Neural cell (in vitro differentiated cells): ENCODE data around the gene HECA. TPM values are rescaled to one million over a fixed set of nuclear protein-coding genes. Genes with fewer than 3 reads are reported as not detected.

Experiments used
- H2AFZ ChIP-seq: fragments of 200-600, 300-800 bp; sonication (generic), shearing (Covaris generic); 2 replicates; pipeline ENCODE4 v1.6.0; 2014; ENCODE audit warnings: low read depth, mild to moderate bottlenecking, antibody characterized with exemption, low read length, moderate library complexity
- H3F3A ChIP-seq: fragments of 200-600 bp; shearing (Covaris generic); 2 replicates; pipeline ENCODE4 v1.6.1; 2016; ENCODE audit warnings: mild to moderate bottlenecking, moderate library complexity, mixed read lengths, antibody characterized with exemption, low read length; ENCODE audit not compliant: insufficient read depth, poor library complexity, severe bottlenecking
- H3K27ac ChIP-seq: fragments of 200-600, 300-800 bp; sonication (generic), shearing (Covaris generic); 2 replicates; pipeline ENCODE4 v1.5.1; 2014; ENCODE audit warnings: mild to moderate bottlenecking, low read length, moderate library complexity
- H3K27me3 ChIP-seq: fragments of 300-800, 200-600 bp; sonication (generic), shearing (Covaris generic); 2 replicates; pipeline ENCODE4 v1.6.0; 2014; ENCODE audit warnings: mild to moderate bottlenecking, low read depth, low read length, moderate library complexity; ENCODE audit not compliant: insufficient read depth
- H3K36me3 ChIP-seq: fragments of 300-800, 200-600 bp; sonication (generic), shearing (Covaris generic); 2 replicates; pipeline ENCODE4 v1.5.1; 2014; ENCODE audit warnings: mild to moderate bottlenecking, antibody characterized with exemption, low read length, moderate library complexity; ENCODE audit not compliant: insufficient read depth
- H3K4me2 ChIP-seq: fragments of 300-800, 200-600 bp; sonication (generic), shearing (Covaris generic); 2 replicates; pipeline ENCODE4 v1.6.0; 2014; ENCODE audit warnings: mild to moderate bottlenecking, low read length
- H3K4me3 ChIP-seq: fragments of 300-800, 200-600 bp; sonication (generic), shearing (Covaris generic); 2 replicates; pipeline ENCODE4 v1.5.1; 2014; ENCODE audit warnings: mild to moderate bottlenecking, low read length, moderate library complexity
- H3K79me2 ChIP-seq: fragments of 200-600 bp; shearing (Covaris generic); replicated peaks from 2 replicates; pipeline ENCODE4 v1.6.0; 2014; ENCODE audit warnings: mild to moderate bottlenecking, low read length, moderate library complexity; ENCODE audit not compliant: insufficient read depth
- H3K9ac ChIP-seq: fragments of 300-800, 200-600 bp; sonication (generic), shearing (Covaris generic); 2 replicates; pipeline ENCODE4 v1.6.1; 2016; ENCODE audit warnings: mild to moderate bottlenecking, low read length, mixed read lengths
- H3K9me2 ChIP-seq: fragments of 200-600 bp; shearing (Covaris generic); 2 replicates; pipeline ENCODE4 v1.6.1; 2016; ENCODE audit warnings: mild to moderate bottlenecking, low read length, mixed read lengths; ENCODE audit not compliant: insufficient read depth
- H3K9me3 ChIP-seq: fragments of 200-600, 300-800 bp; sonication (generic), shearing (Covaris generic); 2 replicates; pipeline ENCODE4 v1.6.1; 2016; ENCODE audit warnings: mild to moderate bottlenecking, mixed run types, low read length, moderate library complexity, mixed read lengths
- H4K20me1 ChIP-seq: fragments of 200-600 bp; shearing (Covaris generic); 2 replicates; pipeline ENCODE4 v1.6.1; 2016; ENCODE audit warnings: mild to moderate bottlenecking, mixed run types; ENCODE audit not compliant: insufficient read depth
- CTCF ChIP-seq: fragments of 450-650 bp; IDR thresholded peaks from 2 replicates; pipeline ENCODE4 v1.5.1; 2014; ENCODE audit warnings: antibody characterized with exemption, mild to moderate bottlenecking, moderate library complexity; ENCODE audit not compliant: poor library complexity, severe bottlenecking
- EP300 ChIP-seq: fragments of 450-650 bp; conservative IDR thresholded peaks from 2 replicates; pipeline ENCODE4 v1.6.1; 2014; ENCODE audit warnings: antibody characterized with exemption, mild to moderate bottlenecking, moderate library complexity; ENCODE audit not compliant: poor library complexity, severe bottlenecking
- EZH2 ChIP-seq: fragments of 200-600, 300-800 bp; shearing (Covaris generic), sonication (generic); IDR thresholded peaks from 2 replicates; pipeline ENCODE4 v1.6.1; 2014; ENCODE audit warnings: antibody characterized with exemption, low read length, borderline replicate concordance, mild to moderate bottlenecking; ENCODE audit not compliant: insufficient read depth, poor library complexity, severe bottlenecking
- MXI1 ChIP-seq: fragments of 450-650 bp; conservative IDR thresholded peaks from 2 replicates; pipeline ENCODE4 v1.6.1; 2014; ENCODE audit warnings: antibody characterized with exemption, mild to moderate bottlenecking; ENCODE audit not compliant: poor library complexity, severe bottlenecking
- POLR2AphosphoS5 ChIP-seq: IDR thresholded peaks from 2 replicates; pipeline ENCODE4 v1.6.1; 2012
- RAD21 ChIP-seq: fragments of 450-650 bp; conservative IDR thresholded peaks from 2 replicates; pipeline ENCODE4 v1.6.1; 2014; ENCODE audit warnings: antibody characterized with exemption, mild to moderate bottlenecking, moderate library complexity
- REST ChIP-seq: IDR thresholded peaks from 2 replicates; pipeline ENCODE4 v1.6.1; 2012; ENCODE audit warnings: borderline replicate concordance
- SMC3 ChIP-seq: fragments of 450-650 bp; conservative IDR thresholded peaks from 2 replicates; pipeline ENCODE4 v1.6.1; 2014; ENCODE audit warnings: antibody characterized with exemption, mild to moderate bottlenecking, moderate library complexity; ENCODE audit not compliant: poor library complexity
- TAF1 ChIP-seq: IDR thresholded peaks from 2 replicates; pipeline ENCODE4 v1.6.1; 2012; ENCODE audit warnings: low read depth
- polyA plus RNA-seq: library from polyadenylated mRNA; depleted of rRNA; stranded (reverse); fragments of >200 nt; gene quantifications from 2 replicates; pipeline ENCODE4 v1.2.3, GENCODE V29; 2014

Gene HECA
- polyA plus RNA-seq, 1 donor from 2014 or later = 20.2 TPM

GRCh38 chr6:139142262-139142661 is 7.4 kb downstream of the HECA start:
- Histone ChIP-seq H3K4me3 (no peak overlapping the region), H4K20me1 (no peaks in the 10 kb centered on the region), H3K9me3 (no peaks in the 10 kb centered on the region), H2AFZ (no peak overlapping the region), H3K27ac (no peak overlapping the region), H3K9ac (no peak overlapping the region), H3F3A (no peaks in the 10 kb centered on the region), H3K27me3 (no peaks in the 10 kb centered on the region), H3K79me2 (peaks cover 28% of the 10 kb centered on the region), H3K36me3 (no peaks in the 10 kb centered on the region), H3K9me2 (no peaks in the 10 kb centered on the region), H3K4me2 (no peak overlapping the region)
- TF ChIP-seq CTCF = no peak
- TF ChIP-seq EZH2 = no peak
- TF ChIP-seq SMC3 = no peak
- no peak for TF ChIP-seq REST
- TF ChIP-seq TAF1 = no peak
- no peak for TF ChIP-seq MXI1
- no peak for TF ChIP-seq POLR2AphosphoS5
- no peak for TF ChIP-seq EP300
- TF ChIP-seq RAD21 = no peak

- Histone ChIP-seq H3K9me2 (no peaks in the 10 kb centered on the region), H2AFZ (no peak overlapping the region), H3K36me3 (no peaks in the 10 kb centered on the region), H3K27ac (no peak overlapping the region), H3K27me3 (no peaks in the 10 kb centered on the region), H3K4me3 (no peak overlapping the region), H4K20me1 (no peaks in the 10 kb centered on the region), H3K4me2 (no peak overlapping the region), H3K79me2 (peaks cover 19% of the 10 kb centered on the region), H3K9ac (no peak overlapping the region), H3K9me3 (no peaks in the 10 kb centered on the region), H3F3A (no peaks in the 10 kb centered on the region)
- TF ChIP-seq EZH2 (no peak), EP300 (no peak)
Measured at GRCh38 chr6:139143111-139143510, 8.2 kb downstream of the HECA start.

GRCh38 chr6:139144490-139145085 is 9.7 kb downstream of the HECA start:
- H3K79me2 ChIP-seq = peaks cover 8% of the 10 kb centered on the region
- no peaks in the 10 kb centered on the region for H3K9me3 ChIP-seq
- no peaks in the 10 kb centered on the region for H4K20me1 ChIP-seq
- H3K9me2 ChIP-seq = no peaks in the 10 kb centered on the region
- H3K36me3 ChIP-seq = no peaks in the 10 kb centered on the region
- no peak for TF ChIP-seq MXI1
- no peak for TF ChIP-seq EZH2
- TF ChIP-seq CTCF = no peak
- no peak for TF ChIP-seq SMC3
- no peak for TF ChIP-seq EP300
- TF ChIP-seq TAF1 = no peak
- TF ChIP-seq REST = no peak
- no peak for TF ChIP-seq RAD21
- no peak for TF ChIP-seq POLR2AphosphoS5
- no peaks in the 10 kb centered on the region for H3F3A ChIP-seq
- H2AFZ ChIP-seq = no peak overlapping the region
- H3K4me3 ChIP-seq = no peak overlapping the region
- H3K4me2 ChIP-seq = no peak overlapping the region
- H3K27me3 ChIP-seq = no peaks in the 10 kb centered on the region
- no peak overlapping the region for H3K27ac ChIP-seq
- no peak overlapping the region for H3K9ac ChIP-seq
